ENCODE results near the gene MUSK. TPM values are rescaled to one million over a fixed set of nuclear protein-coding genes. Genes with fewer than 3 reads are reported as not detected.

Gene MUSK
- total and polyA plus RNA-seq, 2 of the 4 experiments (the other 2 are of a cell fraction) = 0.07 to 0.18 TPM

DNA sequence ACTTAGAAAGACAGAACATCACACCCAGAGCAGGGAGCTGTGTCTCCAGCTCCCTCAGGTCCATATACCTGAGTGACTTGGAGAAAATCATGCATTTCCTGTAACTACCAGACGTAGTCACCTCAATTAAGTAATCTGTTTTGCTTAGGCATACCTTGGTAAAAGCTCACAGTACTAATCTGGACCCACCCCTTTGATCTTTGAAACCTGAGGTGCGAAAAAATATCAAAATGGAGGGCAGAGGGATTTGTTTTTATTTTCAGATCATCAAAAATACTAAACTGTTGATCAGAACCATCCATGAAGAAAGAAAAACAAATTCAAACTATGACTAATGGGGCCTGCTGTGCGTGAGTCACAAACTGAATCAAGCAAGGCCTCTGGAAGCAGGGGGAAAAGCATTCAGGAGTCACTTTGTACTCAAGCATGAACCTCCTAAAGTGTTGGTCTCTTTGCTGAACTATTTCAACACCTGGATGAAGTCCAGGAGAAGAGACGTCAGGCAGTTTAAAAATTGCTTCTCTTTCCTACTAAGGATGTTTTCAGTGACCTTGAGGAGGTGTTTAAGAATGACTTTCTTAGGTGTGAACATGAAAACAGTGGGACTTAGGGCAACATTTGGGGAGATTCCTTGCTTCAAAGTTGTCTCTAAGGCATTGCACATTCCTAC lies 76.3 kb downstream of the MUSK start:
- Histone ChIP-seq H2BK5ac (ENCODE audit: low read depth, low read length, poor library complexity, severe bottlenecking) (peak overlapping the region; percentile 99), H3K9me3 (ENCODE audit: control insufficient read depth, insufficient read depth, low read length) (no peaks in the 10 kb centered on the region), H3K4me1 (ENCODE audit: control insufficient read depth, insufficient read depth, low read length) (peaks cover 17% of the 10 kb centered on the region), H2AK5ac (ENCODE audit: low read depth, low read length) (peak overlapping the region; percentile 95), H4K91ac (ENCODE audit: insufficient read depth, low read depth, low read length) (peak overlapping the region; percentile 80), H3K27ac (ENCODE audit: insufficient read depth, low read length) (peak overlapping the region; percentile 100), H2AFZ (replicated peaks; ENCODE audit: low read length, poor library complexity) (no peak overlapping the region), H2BK15ac (ENCODE audit: low read depth, low read length) (peak overlapping the region; percentile 63; the same call in 1 of the 3 replicates), H2AK9ac (replicated peaks; ENCODE audit: low read depth, low read length, poor library complexity) (no peak overlapping the region), H3K9ac (ENCODE audit: low read depth, low read length) (peak overlapping the region; percentile 48), H3K9me1 (ENCODE audit: insufficient read depth, low read length) (peaks cover 8% of the 10 kb centered on the region), H3K27me3 (ENCODE audit: control insufficient read depth, insufficient read depth, low read length) (no peaks in the 10 kb centered on the region), H3K79me1 (ENCODE audit: low read depth in 1 of 2, low read length in 2 of 2) (0 out of 4 replicates have a peak, but pooled peaks cover 0 to 3% of the 10 kb centered on the region in 2 experiments), H4K8ac (ENCODE audit: low read depth in 2 of 2, low read length in 2 of 2) (peak overlapping the region; percentile 42 to 85), H3K4me2 (ENCODE audit: low read depth, low read length) (peak overlapping the region; percentile 64), H3K14ac (replicated peaks; ENCODE audit: low read depth, low read length) (peak overlapping the region; percentile 62), H3K4me3 (ENCODE audit: insufficient read depth, low read depth, low read length) (no peak overlapping the region), H3K23ac (ENCODE audit: low read depth, low read length) (peak overlapping the region; percentile 90), H4K5ac (ENCODE audit: low read depth, low read length) (peak overlapping the region; percentile 99), H4K20me1 (ENCODE audit: insufficient read depth, low read length) (no peaks in the 10 kb centered on the region), H3K4ac (ENCODE audit: low read depth, low read length) (peak overlapping the region; percentile 82), H3K36me3 (ENCODE audit: control insufficient read depth, insufficient read depth, low read length) (no peaks in the 10 kb centered on the region), H2BK120ac (ENCODE audit: low read depth, low read length) (peak overlapping the region; percentile 84), H3K56ac (ENCODE audit: extremely low read depth, insufficient read depth, low read length) (peak overlapping the region; percentile 68), H2BK20ac (ENCODE audit: low read depth, low read length) (peak overlapping the region; percentile 90), H3K18ac (ENCODE audit: low read depth, low read length) (peak overlapping the region; percentile 100)
- POLR2A ChIA-PET (ENCODE audit: unreplicated experiment) = interaction anchor here (1.0 kb wide), 1 partner anchor 32 kb away, joined by 4 read pairs; no protein-coding TSS in a partner anchor
- intact Hi-C loops (cut with micrococcal nuclease) = loop anchor here (1.0 to 10.0 kb wide), 3 partner anchors 57 to 552 kb away; partner anchors contain the start of gene LPAR1
- 0% methylated on average over 1 of the region's 4 CpGs; no CpG with 5 or more reads in 1 of the 2 experiments for WGBS, 2 experiments (ENCODE audit: extremely low coverage in 2 of 2, insufficient read length in 1 of 2)
- no TSS peak for BruUV-seq (replicated peaks)
- DNase-seq = peak; percentile 98
- TF ChIP-seq BHLHE40 (IDR thresholded peaks at IDR 0.05; ENCODE audit: low read depth, low read length) (peak; percentile 29; the same call in 1 of the 2 replicates), FOS (IDR thresholded peaks at IDR 0.05; ENCODE audit: low read depth, low read length) (peak; percentile 94), CEBPB (IDR thresholded peaks at IDR 0.05; ENCODE audit: low read depth, low read length) (peak; percentile 77)
- TF ChIP-seq, protein P1, sequence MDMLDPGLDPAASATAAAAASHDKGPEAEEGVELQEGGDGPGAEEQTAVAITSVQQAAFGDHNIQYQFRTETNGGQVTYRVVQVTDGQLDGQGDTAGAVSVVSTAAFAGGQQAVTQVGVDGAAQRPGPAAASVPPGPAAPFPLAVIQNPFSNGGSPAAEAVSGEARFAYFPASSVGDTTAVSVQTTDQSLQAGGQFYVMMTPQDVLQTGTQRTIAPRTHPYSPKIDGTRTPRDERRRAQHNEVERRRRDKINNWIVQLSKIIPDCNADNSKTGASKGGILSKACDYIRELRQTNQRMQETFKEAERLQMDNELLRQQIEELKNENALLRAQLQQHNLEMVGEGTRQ (IDR thresholded peaks at IDR 0.05; ENCODE audit: low read depth, low read length) = no peak
- dilution Hi-C loops (cut with HindIII; ENCODE audit: low sequenced_read_pairs, unreplicated experiment) = no loop called here
- CTCF ChIA-PET = no interaction called here
- in situ Hi-C loops (cut with MboI; ENCODE audit: low sequenced_read_pairs) = no loop called here
- ATAC-seq (ENCODE audit: low read depth) = peak; percentile 79

Measured in IMR-90 (cell line).